ENCODE measurements around the gene GPR135. TPM values are rescaled to one million over a fixed set of nuclear protein-coding genes. Genes with fewer than 3 reads are reported as not detected.

Gene GPR135
- total RNA-seq, 1 donor from 2014 or later: 5.9 TPM

DNA sequence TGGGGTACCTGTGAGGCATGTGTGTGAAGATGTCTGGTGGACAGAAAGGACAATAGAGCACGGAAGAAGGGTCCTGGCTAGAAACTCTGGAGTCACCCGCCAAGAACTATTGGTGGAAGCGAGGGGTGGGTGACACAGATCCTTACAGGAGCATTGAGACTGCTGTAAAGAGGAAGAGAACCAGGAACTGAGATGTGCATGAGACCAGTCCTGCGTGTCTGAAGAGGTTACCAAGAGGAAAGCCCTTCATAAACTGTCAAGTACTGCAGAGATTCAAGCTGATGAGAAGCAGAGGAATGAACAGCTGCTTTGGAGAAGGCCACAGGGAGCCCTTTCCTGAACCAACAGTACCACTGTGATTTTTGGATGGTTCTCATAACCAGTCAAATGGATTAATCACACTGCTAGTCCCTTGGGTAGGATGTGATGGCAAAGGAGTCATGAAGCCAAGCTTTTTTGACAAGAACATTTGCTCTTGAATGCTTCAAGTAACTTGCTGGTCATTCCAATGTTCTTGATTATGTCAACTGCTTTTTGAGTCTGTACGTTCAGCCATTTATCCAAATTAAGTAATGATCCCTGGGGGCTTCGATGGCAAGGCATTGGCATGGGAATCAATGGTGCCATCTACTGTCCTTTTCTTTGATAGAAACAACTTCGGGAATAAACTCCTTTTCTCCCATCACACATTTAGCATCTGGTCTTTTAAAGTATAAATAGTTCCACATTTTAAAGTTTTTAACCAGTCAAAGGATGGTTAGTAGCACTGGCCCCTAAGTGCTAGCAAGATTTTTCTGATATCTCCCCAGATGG, 42.9 kb downstream of the GPR135 start:
- DNase-seq: no peak

- no peak for DNase-seq
These were observed 45.9 kb downstream of the GPR135 start for GRCh38 chr14:59419303-59419702.

DNA sequence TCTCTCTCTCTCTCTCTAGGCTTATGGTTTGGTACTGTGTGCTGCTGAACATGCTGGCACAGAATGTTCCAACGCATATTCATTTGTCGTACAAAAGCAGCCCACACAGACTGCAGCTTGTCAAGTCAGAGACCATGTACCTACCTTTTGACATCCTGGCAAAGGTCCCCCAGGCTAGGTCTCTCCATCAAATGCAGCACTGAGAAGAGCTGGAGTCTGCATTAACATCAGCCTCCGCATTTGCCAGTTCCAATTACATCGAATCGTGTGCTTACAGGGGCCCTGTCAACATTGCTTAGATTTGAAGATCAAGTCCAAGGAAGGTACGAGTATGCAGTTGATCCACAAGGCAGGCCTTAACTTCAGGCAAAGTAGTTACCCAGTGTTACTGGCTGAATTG, 47.9 kb downstream of the GPR135 start:
- DNase-seq: no peak

GRCh38 chr14:59415836-59416602, 49.2 kb downstream of the GPR135 start:
- no peak for DNase-seq

Other genes with a start within 250 kb of the GPR135 start
- 30.1 TPM for gene L3HYPDH, start 19.0 kb upstream of the GPR135 start, total RNA-seq
- 73.3 TPM for gene JKAMP, start 19.1 kb upstream of the GPR135 start, total RNA-seq
- 3.3 TPM for gene CCDC175, start 111.4 kb upstream of the GPR135 start, total RNA-seq